HG03571 (cell line): ENCODE results near the gene ZNF837.
A peak's percentile ranks its signal among the peaks of the same experiment; 100 is the strongest.

Source experiments
- ATAC-seq: cut with Tn5 transposase; IDR thresholded peaks from one replicate; pipeline ENCODE4 v1.9.1; 2021; ENCODE audit not compliant: unreplicated experiment

Gene ZNF837

DNA sequence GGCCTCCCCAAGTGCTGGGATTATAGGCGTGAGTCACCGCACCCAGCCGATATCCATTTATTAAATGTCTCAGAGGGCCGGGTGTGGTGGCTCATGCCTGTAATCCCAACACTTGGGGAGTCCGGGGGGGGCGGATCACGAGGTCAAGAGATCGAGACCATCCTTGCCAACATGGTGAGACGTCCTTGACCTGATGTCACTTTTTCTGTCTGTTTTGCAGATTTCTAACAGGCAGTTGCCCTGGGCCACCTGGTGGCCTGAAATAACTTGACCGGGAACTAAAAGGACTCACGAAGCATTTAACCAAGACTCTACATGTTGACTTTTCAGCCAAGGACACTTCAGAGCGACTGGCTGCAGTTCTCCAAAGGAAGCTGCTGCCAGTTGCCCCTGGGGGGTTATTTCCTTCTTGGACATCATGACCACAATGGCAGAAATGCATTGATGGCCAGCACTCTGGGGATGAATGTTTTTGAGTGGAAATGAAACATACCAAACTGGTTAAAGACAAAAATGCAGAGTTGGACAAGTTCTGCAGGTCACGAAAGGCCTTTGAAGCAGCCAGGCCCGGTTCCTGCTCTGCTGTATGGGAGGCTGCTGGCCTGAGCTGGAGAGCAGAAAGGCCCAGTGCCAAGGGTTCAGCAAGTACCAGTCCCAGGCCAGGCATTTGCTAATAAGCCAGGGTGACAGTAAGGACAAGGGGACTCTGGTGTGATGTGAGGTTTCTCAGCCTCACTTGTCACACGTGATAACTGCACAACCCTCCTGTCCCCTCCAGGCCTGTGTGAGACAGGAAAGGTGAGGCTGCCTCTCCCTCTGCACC, 8.3 kb downstream of the ZNF837 start:
- ATAC-seq: no peak

DNA sequence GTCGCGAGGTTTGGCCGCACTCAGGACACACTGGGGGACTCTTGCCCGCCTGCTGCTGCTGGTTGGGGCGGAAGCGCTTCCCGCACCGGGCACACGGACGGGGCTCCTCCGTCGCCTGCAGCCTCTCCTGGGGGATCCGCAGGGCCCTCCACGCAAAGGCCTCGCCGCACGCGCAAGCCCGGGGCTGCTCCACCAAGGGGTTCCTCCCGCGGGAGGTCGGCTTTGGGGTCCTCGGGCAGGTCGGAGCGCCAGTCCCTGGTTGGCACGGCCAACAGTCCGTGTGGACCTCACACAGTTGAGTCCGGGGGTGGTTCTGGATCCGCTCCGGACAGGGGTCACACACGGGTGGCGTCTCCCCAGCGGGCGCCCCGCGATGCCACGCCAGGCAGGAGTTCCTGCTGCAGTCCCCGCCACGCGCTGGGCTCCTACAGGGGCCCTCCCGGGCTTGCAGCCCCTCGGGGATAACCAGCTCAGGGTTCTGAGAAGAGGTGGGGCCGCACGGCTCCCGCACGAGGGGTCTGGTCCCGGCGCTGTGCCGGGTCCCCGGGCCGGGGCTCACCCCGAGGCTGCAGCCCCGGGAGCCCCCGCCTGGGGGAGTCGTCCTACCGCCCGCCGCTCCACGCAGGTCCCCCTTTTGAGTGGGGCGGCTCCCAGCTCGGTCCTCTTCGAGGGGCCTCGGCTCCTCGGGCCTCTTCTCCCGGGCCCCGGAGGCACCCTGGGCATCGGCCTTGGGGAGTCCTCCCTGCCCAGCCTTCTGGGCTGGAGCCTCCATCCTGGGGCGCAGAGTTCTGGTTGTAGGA, 12.1 kb downstream of the ZNF837 start:
- ATAC-seq: no peak

DNA sequence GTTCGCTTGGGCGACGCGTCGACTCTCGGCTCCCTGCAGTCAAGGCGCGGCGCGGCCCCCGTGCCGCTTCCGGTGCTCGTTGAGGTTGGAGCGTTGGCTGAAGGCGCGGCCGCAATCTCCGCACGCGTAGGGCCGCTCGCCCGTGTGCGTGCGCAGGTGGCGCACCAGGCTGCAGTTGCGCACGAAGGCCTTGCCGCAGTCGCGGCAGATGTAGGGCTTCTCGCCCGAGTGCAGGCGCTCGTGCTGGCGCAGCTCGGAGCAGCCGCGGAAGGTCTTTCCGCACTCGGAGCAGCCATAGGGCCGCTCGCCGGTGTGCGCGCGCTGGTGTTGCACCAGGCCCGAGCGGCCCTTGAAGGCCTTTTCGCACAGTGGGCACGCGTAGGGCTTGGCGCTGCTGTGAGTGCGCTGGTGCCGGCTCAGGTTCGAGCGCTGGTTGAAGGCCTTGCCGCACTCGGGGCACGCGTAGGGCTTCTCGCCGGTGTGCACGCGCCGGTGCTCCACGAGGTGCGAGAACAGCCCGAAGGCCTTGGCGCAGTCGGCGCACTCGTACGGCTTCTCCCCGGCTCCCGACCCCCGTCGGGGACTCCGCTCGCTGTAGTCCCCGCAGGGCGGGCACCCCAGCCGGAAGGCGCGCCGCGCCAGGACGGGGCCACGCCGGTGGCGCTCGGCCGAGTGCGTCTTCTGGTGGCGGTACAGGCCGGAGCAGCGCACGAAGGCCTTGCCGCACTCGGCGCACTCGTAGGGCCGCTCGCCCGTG, 13.0 kb downstream of the ZNF837 start:
- no peak for ATAC-seq

DNA sequence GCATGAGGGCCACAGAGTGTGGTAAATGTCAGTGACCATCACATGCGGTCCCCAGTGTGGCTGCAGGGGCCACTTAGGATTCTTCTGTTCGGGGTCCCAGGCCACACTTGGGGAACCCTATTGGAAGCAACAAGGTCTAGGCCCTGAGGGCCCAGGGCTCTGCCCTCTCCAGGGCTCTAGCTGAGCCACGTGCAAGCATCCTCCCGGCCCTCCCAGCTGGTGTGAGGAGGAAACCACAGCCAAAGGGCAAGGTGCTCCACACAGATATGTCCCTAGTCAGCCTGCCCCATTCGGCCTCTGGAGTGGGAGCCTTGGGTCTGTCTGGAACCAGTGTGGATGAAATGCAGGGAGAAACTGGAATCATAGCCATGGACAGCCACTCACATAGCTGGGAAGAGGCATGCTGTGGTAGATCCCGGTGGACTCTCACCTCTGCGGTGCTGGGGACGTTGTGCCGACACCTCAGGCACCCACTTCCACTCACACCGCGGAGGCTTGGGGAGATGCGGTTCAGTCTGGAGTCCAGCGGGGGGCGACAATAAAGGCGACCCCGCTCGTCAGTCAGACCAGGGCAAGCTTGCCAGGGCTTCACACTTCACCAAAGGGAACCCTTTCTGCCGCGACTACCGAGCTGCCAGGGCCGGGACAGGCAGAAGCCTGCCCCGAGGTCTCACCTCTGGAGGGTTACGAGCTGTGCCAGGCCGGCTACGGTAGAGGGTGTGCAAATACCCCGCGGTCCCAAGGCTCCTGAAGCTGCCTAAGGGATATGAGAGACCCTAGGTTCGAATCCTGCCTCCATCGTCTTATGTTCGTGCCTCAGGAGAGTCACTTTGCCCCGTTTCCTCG, 14.0 kb downstream of the ZNF837 start:
- no peak for ATAC-seq

DNA sequence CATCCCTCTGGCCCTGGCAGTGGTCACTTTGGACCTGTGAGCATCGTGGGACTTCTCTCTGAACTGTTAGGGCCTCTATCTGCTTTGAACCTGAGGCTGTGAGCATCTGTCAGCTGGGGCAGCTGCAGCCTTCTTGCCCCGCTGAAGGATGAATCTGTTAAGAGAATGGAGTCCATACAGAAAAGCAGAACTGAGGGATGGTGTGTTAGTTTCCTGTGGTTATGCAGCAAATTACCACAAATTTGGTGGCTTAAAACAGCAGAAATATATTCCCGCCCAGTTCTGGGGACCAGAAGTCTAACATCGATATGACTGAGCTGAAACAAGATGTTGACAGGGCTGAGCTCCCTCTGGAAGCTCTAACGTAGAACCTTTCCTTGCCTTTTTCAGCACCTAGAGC, 16.7 kb downstream of the ZNF837 start:
- no peak for ATAC-seq

DNA sequence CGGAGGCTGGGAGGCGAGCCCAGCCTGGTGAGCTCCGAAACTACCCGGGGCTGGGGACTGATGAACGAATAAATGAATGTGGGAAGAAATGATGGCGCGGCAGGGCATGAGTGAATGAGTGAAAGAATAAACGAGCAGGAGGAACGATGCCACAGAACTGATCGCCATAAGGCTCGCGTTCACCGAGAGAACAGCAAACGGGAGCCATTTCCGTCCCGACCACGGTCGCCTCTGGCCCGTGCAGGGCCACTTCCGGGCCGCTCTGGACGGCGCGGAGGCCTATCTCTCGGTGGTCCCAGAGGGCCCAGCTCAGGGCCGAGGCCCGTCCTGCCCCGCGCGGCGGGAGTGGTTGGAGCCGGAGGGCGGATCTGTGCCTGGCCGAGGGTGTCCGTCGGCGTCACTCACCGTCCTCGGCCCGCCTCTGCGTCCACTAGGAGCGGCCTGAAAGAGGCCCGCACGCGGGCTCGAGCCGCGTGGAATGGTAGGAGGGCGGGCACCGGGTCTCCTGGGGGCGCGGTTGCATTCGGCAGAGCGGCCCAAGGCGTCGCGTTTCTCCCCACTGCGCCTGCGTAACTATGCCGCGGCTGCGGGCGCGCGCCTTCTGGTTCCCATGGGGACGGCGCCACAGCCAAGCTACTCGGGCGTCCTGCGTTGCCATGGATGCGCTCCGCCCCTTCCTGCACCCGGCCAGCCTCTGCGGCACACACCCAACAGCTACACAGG, 18.4 kb downstream of the ZNF837 start, which contains the start of gene ZNF497:
Gene ZNF497, minus strand, starts transcription at position 480 of the 723 bp plus-strand sequence. CDS start 5,116 bp downstream, outside the sequence.
- peak; percentile 80 for ATAC-seq

DNA sequence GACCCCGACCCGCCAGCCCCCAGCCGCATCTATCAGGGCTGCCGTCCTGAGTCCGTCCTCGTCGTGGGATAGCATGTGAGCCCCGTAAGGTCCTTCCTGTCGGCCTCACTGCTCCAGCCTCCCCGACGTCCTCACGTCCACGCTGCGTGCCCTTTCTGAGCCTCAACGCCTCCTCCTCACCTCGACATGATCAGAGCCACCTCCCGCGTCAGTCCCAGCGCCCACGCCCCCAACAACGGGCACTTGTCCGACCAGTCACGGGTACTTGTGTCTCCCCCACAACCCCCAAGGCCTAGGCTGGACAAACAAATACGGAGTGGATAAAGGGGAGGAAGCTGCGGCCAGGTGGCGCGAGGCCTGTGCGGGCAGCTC, 18.9 kb downstream of the ZNF837 start:
- peak; percentile 8 for ATAC-seq

DNA sequence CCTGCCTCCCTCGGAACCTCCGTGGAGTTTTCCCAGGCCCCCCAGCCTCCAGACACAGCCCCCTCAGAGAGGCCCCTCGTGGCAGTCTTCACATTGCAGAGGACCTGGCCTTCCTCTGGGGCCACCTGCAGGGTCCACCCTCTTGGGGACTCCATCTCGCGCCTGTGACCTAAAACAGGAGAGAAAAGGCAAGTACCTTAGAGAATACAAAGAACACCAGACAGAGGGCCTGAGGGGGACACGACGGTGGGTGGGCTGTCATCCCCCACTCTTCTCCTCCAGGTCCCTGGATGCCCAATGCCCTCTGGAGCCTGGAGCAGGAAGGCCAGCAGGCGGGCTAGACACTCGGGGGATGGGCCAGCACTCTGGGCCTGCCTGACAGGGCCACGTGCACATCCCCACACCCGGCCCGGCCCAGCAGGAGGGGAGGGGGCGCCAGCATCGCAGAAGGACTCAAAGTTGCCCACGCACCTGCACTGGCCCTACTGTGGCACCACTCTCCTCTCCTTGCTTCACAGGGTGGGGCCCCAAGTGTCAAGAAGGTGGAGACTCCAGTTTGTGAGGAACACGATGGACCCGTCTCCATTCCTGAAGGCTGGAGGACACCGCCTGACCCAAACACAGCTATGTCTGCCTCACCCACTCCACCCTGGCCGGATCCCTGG, 23.2 kb downstream of the ZNF837 start:
- ATAC-seq: no peak

DNA sequence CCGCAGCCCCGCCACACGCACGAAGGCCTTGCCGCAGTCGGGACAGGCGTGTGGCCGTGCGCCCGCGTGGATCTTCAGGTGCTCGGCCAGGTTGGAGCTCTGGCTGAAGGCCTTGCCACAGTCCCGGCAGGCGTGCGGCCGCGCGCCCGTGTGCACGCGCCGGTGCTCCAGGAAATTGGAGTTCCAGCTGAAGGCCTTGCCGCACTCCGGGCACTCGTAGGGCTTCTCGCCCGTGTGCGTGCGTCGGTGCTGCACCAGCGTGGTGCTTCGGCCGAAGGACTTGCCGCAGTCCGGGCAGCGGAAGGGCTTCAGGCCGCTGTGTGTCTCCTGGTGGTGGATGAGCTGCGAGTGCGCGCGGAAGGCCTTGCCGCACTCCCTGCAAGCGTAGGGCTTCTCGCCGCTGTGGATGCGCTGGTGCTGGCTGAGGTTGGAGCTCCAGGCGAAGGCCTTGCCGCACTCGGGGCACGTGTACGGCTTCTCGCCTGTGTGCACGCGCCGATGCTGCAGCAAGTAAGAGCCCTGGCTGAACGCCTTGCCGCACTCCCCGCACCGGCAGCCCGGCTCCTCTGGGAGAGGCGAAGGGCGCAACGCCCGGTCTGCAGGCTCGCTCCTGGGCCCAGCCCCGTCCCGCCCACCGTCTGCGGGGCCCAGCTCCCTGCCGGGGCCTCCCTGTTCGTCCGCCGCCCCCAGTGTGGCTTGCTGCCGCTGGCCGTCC, 23.9 kb downstream of the ZNF837 start:
- ATAC-seq: no peak

DNA sequence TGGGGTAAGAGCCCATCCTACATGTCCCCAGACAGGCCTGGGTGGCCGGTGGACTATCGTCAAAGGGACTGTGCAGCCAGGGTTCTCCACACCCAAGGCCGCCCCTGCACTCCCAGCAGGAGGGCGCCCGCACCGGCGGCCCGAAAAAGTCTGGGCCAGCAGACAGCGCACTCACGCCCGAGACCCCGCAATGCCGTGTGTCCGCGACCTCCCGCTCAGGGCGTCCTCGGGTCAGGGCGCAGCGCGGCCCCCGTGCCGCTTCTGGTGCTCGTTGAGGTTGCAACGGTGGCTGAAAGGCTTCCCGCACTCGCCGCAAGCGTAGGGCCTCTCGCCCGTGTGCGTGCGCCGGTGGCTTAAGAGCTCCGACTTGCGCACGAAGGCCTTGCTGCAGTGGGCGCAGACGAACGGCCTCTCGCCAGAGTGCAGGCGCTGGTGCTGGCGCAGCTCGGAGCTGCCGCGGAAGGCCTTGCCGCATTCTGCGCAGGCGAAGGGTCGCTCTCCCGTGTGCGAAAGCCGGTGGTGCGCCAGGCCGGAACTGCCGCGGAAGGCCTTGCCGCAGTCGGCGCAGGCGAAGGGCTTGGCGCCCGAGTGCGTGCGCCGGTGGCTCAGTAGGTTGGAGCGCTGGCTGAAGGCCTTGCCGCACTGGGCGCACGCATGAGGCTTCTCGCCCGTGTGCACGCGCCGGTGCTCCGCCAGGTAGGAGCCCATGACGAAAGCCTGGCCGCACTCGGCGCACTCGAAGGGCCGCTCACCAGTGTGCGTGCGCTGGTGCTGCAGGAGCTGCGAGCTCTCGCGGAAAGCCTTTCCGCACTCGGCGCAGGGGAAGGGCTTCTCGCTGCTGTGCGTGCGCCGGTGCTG, 24.7 kb downstream of the ZNF837 start:
- no peak for ATAC-seq

DNA sequence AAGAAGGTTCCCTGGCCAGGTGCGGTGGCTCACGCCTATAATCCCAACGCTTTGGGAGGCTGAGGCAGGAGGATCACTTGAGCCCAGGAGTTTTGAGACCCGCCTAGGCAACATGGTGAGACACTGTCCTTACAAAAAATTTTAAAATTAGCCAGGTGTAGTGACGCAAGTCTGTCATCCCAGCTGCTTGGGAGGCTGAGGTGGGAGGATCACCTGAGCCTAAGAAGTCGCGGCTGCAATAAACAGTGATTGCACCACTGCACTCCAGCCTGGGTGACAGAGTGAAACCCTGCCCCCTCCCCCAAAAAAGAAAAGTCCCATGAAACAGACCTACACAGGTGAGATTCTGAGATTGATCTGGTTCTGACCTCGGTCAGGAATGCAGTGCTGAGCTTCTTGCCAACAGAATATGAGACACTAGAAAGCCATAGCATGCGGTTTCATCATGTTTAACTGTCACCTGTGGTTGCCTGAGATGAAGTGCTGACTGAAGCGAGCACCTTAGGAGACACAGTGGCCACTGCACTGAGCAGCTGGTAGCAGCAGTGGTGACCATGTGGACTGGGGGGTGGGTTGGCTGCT, 25.5 kb downstream of the ZNF837 start:
- ATAC-seq: no peak

DNA sequence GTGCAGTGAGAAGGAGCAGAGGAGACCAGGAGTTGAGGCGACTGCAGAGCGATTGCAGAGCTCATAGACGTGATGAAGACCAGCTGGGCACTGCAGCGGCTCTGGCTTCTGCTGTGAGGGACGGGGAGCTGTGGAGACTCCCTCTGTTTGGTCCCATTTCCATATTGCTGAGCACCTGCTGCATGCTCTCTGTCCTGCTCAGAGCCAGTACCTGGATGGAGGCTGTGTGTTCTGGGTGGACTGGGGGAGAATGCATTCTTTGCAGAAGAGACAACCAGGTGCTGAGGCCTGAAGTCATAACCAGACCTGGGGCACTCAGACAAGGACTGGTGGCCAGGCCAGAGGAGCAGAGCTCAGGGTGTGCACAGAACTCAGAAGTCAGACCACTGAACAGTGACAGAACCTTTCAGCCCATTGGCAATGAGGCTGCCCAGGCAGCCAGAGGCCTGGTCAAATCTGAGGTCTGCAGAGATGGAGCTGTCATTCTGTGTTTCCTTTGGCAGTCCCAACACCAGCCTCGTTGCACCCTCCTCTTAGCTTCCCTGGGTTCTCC, 26.3 kb downstream of the ZNF837 start:
- no peak for ATAC-seq

DNA sequence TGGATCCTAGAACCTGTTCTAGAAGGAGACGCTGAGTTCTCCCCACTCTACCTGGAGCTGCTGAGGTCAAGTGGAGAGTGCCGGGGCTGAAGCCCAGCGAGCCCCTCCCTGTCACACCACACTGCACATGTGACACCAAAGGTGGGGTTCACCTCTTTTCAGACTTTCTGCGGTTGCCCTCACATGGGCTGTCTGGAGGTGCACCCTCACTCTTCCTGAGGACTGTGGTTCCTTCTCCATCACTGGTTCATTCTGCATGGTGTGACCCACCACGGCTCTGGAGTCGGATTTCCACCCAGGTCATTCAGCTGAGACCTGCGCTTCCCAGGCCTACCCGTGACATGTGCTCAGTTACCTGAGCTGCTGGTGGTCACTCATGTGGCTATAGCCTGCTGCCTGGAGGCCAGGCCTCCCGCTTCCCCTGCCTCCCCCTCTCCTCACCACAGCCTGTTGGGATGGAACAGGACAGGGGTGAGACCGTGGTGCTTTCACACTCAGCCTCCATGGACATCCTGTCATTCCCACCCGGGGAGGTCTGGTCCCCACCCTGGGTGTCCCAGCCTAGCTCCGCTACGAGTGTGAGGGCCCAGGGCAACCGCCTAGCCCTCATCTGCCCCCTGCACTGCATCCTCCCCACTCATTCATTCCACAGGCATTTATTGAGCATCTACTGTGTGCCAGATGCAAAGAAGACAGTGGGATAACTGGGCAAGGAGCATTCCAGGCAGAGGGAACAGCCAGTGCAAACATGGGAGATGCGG, 26.9 kb downstream of the ZNF837 start:
- no peak for ATAC-seq

DNA sequence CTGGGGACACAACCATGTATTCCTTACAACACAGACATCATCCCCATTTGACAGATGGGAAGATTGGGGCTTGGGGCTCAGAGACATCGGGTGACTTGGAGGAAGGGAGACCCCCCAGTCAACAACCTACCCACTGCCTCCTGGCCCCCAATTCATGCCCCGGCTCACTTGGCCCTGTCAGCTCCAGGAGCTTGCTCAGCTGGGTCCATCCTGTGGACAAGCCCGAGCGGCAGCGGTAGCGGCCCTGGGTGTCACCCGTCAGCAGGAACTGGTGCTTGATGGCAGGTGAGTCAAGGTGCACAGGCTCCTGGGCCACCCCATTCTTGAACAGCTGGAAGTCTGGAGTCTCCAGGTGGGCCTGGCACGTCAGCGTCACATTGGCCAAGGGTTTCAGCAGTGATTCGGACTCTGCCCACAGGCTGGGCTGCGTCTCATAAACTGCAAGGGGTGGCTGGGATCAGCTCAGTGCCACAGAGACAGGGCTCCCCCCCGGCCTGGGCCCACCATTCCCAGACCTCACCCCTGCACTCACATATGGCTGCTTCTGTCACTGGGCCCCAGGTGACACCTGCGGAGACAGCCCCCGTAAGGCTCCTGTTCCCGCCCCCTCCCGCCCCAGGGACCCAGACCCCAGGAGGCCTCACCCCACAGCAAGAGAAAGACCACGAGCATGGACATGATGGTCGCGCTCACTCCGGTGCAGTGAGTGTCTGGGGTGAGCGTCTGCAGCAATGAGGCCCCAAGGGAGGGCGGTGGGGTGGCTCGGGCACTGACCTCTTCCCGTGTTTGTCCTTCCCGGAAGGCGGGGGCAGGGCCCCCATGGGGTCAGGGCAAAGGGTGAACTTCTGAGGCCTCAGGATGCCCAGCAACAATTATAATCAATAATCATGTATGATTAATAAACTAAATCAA, 27.8 kb downstream of the ZNF837 start, which contains the start of gene A1BG:
Gene A1BG, minus strand, starts transcription at position 733 of the 912 bp plus-strand sequence. Its CDS starts 55 bp downstream, at position 678.
- no peak for ATAC-seq
